ENCODE data around the gene TOGARAM2.

- TF ChIP-seq TCF12 (IDR thresholded peaks at IDR 0.05; ENCODE audit: low read depth) (no peak), EP300 (IDR thresholded peaks at IDR 0.05; ENCODE audit: borderline replicate concordance) (no peak), MAX (IDR thresholded peaks at IDR 0.05) (no peak), TAF1 (IDR thresholded peaks at IDR 0.05; ENCODE audit: low read depth) (no peak), REST (IDR thresholded peaks at IDR 0.05; ENCODE audit: low read depth) (no peak)
These were observed 9.9 kb downstream of the TOGARAM2 start for GRCh38 chr2:28991021-28991420.
